Muscle of leg (tissue), 11 donors: Measurements from ENCODE around the gene PARK7. TPM values are rescaled to one million over a fixed set of nuclear protein-coding genes. Genes with fewer than 3 reads are reported as not detected.

ENCODE experiments used
- DNase-seq: peaks from one replicate; pipeline ENCODE4 v3.0.0; 2013
- H3K27ac ChIP-seq: one replicate; pipeline ENCODE4 v1.5.1; 2013; ENCODE audit warnings: mild to moderate bottlenecking, low read length, control low read depth
- H3K27me3 ChIP-seq: one replicate; pipeline ENCODE4 v1.6.1; 2013; ENCODE audit warnings: low read length; ENCODE audit not compliant: control insufficient read depth, insufficient read depth
- H3K36me3 ChIP-seq: one replicate; pipeline ENCODE4 v1.6.1; 2013; ENCODE audit warnings: low read length; ENCODE audit not compliant: control insufficient read depth, insufficient read depth
- H3K4me1 ChIP-seq: one replicate; pipeline ENCODE4 v1.6.1; 2013; ENCODE audit warnings: low read length; ENCODE audit not compliant: control insufficient read depth, insufficient read depth
- H3K4me3 ChIP-seq: one replicate; pipeline ENCODE4 v1.5.1; 2013; ENCODE audit warnings: low read length, control low read depth
- H3K9me3 ChIP-seq: replicated peaks from 2 replicates; pipeline ENCODE4 v1.6.1; 2013; ENCODE audit warnings: low read depth, low read length; ENCODE audit not compliant: control insufficient read depth
- WGBS: methylation state at CpG from one replicate; pipeline ENCODE4 v1.1.5; 2013; ENCODE audit warnings: missing lambda C conversion rate; ENCODE audit not compliant: insufficient coverage; 5-methylcytosine and 5-hydroxymethylcytosine counted together
- polyA plus RNA-seq, 8 donors: library from polyadenylated mRNA; unstranded; fragments of 120-200 nt; gene quantifications; one replicate each; pipeline versions ENCODE4 v1.2.1 to v1.2.3, GENCODE V29; 2013; ENCODE audit warnings: inconsistent platforms in 1 of 8, low replicate concordance in 1 of 8; ENCODE audit not compliant: insufficient read length in 8 of 8, insufficient read depth in 1 of 8
- total RNA-seq: library from RNA; stranded (reverse); fragments of 120-200 nt; gene quantifications from one replicate; pipeline ENCODE4 v1.2.4, GENCODE V29; 2013

Gene PARK7
- total and polyA plus RNA-seq, 9 donors, result 236 to 363 (median 328) TPM

- WGBS, result 48% methylated on average over 7 of the region's 18 CpGs
- Histone ChIP-seq H3K27ac (no peak overlapping the region), H3K4me3 (no peak overlapping the region), H3K4me1 (peaks cover 2% of the 10 kb centered on the region), H3K36me3 (peaks cover 14% of the 10 kb centered on the region), H3K9me3 (no peaks in the 10 kb centered on the region), H3K27me3 (no peaks in the 10 kb centered on the region)
- DNase-seq, result no peak
Observed at GRCh38 chr1:7991504-7992440, 30.3 kb downstream of the PARK7 start.

GRCh38 chr1:7992885-7993284 is 31.4 kb downstream of the PARK7 start:
- WGBS, result no CpG with 5 or more reads among the region's 4 CpGs
- Histone ChIP-seq H3K9me3 (no peaks in the 10 kb centered on the region), H3K27me3 (no peaks in the 10 kb centered on the region), H3K4me1 (peaks cover 2% of the 10 kb centered on the region), H3K36me3 (peaks cover 11% of the 10 kb centered on the region), H3K27ac (no peak overlapping the region), H3K4me3 (no peak overlapping the region)
- DNase-seq, result no peak

- Histone ChIP-seq H3K27me3 (no peaks in the 10 kb centered on the region), H3K9me3 (no peaks in the 10 kb centered on the region), H3K4me1 (peaks cover 2% of the 10 kb centered on the region), H3K36me3 (peaks cover 7% of the 10 kb centered on the region), H3K4me3 (no peak overlapping the region), H3K27ac (no peak overlapping the region)
- 91% methylated on average over 13 of the region's 19 CpGs for WGBS
- no peak for DNase-seq
Observed at GRCh38 chr1:7993593-7994479, 32.3 kb downstream of the PARK7 start.

DNA sequence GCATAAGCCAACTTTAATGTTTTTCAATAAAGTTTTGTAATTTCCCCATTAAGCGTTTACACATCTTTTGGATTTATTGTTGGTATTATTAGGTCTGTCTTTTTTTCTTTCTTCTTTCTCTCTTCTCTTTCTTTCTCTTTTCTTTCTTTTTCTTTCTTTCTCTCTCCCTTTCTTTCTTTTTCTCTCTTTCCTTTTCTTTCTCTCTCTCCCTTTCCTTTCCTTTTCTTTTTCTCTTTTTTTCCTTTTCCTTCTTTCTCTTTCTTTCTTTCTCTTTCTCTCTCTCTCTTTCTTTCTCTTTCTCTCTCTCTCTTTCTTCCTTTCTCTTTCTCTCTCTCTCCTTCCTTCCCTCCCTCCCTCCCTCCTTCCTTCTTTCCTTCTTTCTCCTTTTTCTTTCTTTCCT is 33.3 kb downstream of the PARK7 start:
- Histone ChIP-seq H3K27me3 (no peaks in the 10 kb centered on the region), H3K9me3 (no peaks in the 10 kb centered on the region), H3K4me1 (peaks cover under 1% of the 10 kb centered on the region), H3K4me3 (no peak overlapping the region), H3K27ac (no peak overlapping the region), H3K36me3 (peaks cover 5% of the 10 kb centered on the region)
- no peak for DNase-seq
- no CpG with 5 or more reads among the region's 1 CpG for WGBS

- no peaks in the 10 kb centered on the region for H3K9me3 ChIP-seq
- DNase-seq, result no peak
- WGBS, result no CpG with 5 or more reads among the region's 5 CpGs
- H3K36me3 ChIP-seq, result peaks cover 3% of the 10 kb centered on the region
- no peaks in the 10 kb centered on the region for H3K27me3 ChIP-seq
- no peaks in the 10 kb centered on the region for H3K4me1 ChIP-seq
- no peak overlapping the region for H3K27ac ChIP-seq
- no peak overlapping the region for H3K4me3 ChIP-seq
Observed at GRCh38 chr1:7995437-7995836, 33.9 kb downstream of the PARK7 start.

DNA sequence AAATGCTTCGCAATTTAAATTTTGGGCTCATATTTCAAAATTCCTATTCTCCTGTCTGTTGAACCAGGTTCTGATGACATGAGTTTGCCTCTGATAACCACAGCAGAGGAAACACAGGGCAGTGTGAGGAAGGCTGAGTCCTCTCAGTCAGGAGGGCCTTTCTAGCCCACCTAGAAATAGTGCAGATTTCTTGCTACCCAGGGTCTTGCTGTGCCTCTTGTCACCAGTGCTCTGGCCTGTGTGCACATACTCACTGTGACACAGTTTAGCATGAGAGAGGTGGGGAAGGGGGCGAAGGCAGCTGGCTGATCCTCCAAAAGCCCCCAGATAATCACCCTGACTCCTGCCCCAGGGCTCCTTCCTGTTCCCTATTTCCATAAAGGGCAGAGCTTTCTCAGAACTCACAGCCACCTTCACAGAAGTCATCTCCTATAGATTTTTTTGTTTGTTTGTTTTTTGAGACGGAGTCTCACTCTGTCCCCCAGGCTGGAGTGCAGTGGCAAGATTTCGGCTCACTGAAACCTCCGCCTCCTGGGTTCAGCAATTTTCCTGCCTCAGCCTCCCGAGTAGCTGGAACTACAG is 40.9 kb downstream of the PARK7 start:
- Histone ChIP-seq H3K36me3 (no peaks in the 10 kb centered on the region), H3K9me3 (no peaks in the 10 kb centered on the region), H3K27me3 (no peaks in the 10 kb centered on the region), H3K4me1 (peaks cover 10% of the 10 kb centered on the region), H3K4me3 (no peak overlapping the region), H3K27ac (no peak overlapping the region)
- DNase-seq, result no peak
- WGBS, result 100% methylated on average over 2 of the region's 6 CpGs

GRCh38 chr1:8002921-8003320 is 41.4 kb downstream of the PARK7 start:
- no peak overlapping the region for H3K4me3 ChIP-seq
- H3K4me1 ChIP-seq, result peaks cover 10% of the 10 kb centered on the region
- no peaks in the 10 kb centered on the region for H3K27me3 ChIP-seq
- H3K27ac ChIP-seq, result no peak overlapping the region
- no peak for DNase-seq
- no peaks in the 10 kb centered on the region for H3K36me3 ChIP-seq
- 80% methylated on average over 2 of the region's 4 CpGs for WGBS
- no peaks in the 10 kb centered on the region for H3K9me3 ChIP-seq

- H3K4me3 ChIP-seq, result no peak overlapping the region
- H3K9me3 ChIP-seq, result no peaks in the 10 kb centered on the region
- no peak for DNase-seq
- no peaks in the 10 kb centered on the region for H3K36me3 ChIP-seq
- no peaks in the 10 kb centered on the region for H3K27me3 ChIP-seq
- peaks cover 10% of the 10 kb centered on the region for H3K4me1 ChIP-seq
- no peak overlapping the region for H3K27ac ChIP-seq
- WGBS, result 40% methylated on average over 1 of the region's 6 CpGs
Observed at GRCh38 chr1:8003438-8004112, 42.1 kb downstream of the PARK7 start.

- 78% methylated on average over 12 of the region's 18 CpGs for WGBS
- no peak for DNase-seq
- Histone ChIP-seq H3K4me3 (no peak overlapping the region), H3K27ac (no peak overlapping the region), H3K4me1 (peaks cover 10% of the 10 kb centered on the region), H3K36me3 (no peaks in the 10 kb centered on the region), H3K9me3 (no peaks in the 10 kb centered on the region), H3K27me3 (no peaks in the 10 kb centered on the region)
Observed at GRCh38 chr1:8004113-8004802, 42.7 kb downstream of the PARK7 start.
